KBM-7 (cell line): ENCODE data around the gene FAM228B.
"Not testable (repeated sequence)": the region's sequence is repeated elsewhere in the genome, so short reads cannot be mapped to it uniquely, and the experiment has no call there.

Source experiments
- DNase-seq: peaks from one replicate; pipeline ENCODE4 v3.0.0-alpha.2; 2015
- in situ Hi-C: fragments of 300-500 bp; cut with MboI; formaldehyde crosslinking; loops from 2 replicates; pipeline ENCODE4 v1.14.3; 2020; ENCODE audit warnings: low sequenced_read_pairs, low pct_unique_long_range_greater_than_20kb, mixed read lengths

FAM228B gene

GRCh38 chr2:24191156-24191555 is 67.9 kb downstream of the FAM228B start:
- in situ Hi-C loops: no loop called here
- no peak for DNase-seq

- DNase-seq: no peak
- in situ Hi-C loops: no loop called here
Observed at GRCh38 chr2:24191848-24192247, 68.6 kb downstream of the FAM228B start.

DNA sequence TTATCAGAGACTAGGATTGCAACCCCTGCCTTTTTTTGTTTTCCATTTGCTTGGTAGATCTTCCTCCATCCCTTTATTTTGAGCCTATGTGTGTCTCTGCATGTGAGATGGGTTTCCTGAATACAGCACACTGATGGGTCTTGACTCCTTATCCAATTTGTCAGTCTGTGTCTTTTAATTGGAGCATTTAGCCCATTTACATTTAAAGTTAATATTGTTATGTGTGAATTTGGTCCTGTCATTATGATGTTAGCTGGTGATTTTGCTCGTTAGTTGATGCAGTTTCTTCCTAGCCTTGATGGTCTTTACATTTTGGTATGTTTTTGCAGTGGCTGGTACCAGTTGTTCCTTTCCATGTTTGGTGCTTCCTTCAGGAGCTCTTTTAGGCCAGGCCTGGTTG is 73.9 kb downstream of the FAM228B start:
- DNase-seq, in situ Hi-C loops: not testable (repeated sequence)

DNA sequence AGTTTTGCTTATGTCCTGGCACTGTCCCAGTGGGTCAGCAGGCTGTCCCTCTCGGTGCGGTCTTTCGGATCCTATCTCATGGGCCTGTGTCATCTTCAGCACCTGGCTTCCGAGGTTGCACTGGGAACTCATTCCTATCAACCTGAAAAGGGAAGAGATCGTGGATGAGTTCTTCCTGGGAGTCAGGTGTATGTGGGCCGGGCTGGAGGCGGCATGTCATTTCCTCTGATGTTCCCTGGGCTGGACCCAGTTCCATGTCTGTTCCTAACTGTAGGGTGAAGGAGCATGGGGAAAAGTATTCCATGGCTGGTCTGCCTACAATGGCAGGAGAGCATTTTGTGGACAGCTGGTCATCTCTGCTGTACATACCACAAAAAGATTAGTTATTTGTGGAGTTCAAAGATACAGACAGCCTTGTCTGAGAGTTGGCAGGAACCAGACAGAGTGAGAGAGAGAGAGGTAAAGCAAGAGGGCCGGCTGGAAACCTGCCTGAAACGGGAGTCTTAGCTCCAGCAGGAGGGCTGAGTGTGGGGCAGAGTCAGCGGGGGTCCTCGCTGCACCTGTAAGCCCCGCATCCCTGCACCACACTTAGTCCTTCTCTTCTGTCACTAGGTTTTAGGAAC is 76.8 kb downstream of the FAM228B start:
- DNase-seq: no peak
- in situ Hi-C loops: no loop called here

DNA sequence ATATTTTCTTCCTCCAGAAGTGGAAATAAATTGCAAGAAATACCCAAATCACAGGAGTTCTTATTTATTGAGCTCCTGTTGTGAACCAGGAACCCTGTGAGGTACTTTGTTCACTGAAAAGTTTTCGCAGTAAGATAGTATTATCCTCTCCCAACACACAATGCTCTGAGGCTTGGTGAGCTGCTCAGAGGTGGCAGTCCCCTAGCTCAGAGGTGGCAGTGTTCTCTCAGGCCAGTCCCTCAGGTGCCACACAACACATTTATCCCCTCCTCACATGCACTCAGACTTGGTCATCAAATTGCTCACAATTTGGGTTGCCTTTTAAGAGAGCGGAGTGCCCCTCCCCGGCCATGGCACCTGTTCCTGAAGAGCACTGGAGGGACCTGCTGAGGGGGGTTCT is 77.5 kb downstream of the FAM228B start:
- no peak for DNase-seq
- in situ Hi-C loops: no loop called here

- in situ Hi-C loops: no loop called here
- DNase-seq: no peak
Observed at GRCh38 chr2:24203029-24203786, 79.9 kb downstream of the FAM228B start.

DNA sequence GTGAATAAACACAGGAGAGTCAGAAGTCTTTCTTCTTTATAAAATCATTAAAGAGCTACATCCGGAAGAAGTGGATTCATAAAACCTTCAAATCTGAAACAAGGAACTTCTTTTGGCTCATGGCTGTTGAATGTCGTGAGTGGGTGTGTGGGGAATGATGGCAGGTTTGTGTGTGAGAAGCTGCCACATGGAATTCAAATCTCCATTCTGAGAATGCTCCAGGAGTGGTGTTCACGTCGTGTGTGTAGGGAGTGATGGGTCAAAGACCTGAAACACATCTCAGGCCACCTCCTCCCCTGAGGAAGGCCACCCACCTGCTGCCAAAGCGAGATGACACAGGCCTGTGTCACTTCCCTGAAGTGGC is 80.5 kb downstream of the FAM228B start:
- DNase-seq: no peak
- in situ Hi-C loops: no loop called here

DNA sequence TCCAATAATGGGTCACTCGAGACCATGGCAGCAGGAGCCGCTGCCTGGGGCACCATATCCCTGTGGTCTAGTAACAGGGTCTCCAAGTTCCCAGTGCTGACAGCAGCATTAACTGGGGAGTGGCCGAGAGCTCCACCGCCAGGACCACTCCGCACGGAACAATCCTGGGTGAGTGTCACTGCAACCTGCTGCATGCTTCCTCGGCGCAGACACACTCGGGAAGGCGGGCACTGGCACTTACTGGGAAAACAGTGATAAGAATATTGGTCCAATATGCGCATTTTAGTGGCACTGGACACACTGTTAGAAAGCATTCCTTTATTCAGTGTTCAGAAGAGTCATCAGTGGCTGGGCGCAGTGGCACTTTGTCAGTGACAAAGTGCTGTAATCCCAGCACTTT is 81.2 kb downstream of the FAM228B start:
- in situ Hi-C loops: no loop called here

GRCh38 chr2:24205131-24205530 is 81.9 kb downstream of the FAM228B start:
- DNase-seq: no peak
- in situ Hi-C loops: no loop called here

More for the DNA sequence above, 81.2 kb downstream of the FAM228B start:
- DNase-seq: no peak

GRCh38 chr2:24206242-24206641 is 83.0 kb downstream of the FAM228B start:
- in situ Hi-C loops: no loop called here
- no peak for DNase-seq

DNA sequence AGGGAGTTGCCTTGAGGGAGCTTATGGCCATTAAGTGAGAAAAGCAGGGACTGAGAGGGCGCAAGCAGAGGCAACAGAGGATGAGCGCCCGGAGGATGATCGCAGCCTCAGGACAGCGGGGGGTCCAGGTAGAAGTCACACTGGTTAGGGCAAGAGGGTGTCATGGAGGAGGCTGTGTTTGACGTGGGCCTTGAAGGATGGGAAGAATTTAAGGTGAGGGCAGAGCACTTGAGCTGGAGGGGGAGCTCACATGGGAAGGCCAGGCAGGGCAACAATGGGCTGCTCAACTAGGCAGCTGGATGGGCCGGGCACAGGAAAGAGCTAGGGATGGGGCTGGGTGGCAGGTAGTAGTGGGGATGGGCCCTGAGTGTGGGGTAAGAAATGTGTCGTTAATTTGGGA is 83.4 kb downstream of the FAM228B start:
- in situ Hi-C loops: no loop called here
- DNase-seq: no peak

GRCh38 chr2:24207359-24207758 is 84.1 kb downstream of the FAM228B start:
- in situ Hi-C loops: no loop called here
- no peak for DNase-seq

DNA sequence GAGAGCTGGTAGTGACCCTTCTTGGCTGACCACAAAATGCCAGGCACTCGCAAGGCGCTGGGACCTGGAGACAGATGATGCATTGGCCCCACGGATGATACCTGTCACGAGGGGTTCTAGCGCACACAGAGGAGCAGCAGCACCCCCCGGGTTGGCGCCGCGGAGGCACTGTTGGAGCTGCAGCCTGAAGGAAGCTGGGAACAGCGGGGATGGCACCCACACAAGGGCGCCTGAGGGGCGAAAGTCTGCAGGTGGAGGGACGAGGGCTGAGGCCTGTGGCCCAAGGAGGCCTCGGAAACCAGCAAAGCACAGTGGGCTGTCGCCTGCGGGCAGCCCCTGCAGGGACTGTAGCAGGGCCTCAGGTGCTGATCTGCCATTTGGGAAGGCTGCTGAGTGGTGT is 85.2 kb downstream of the FAM228B start:
- no peak for DNase-seq
- in situ Hi-C loops: no loop called here

DNA sequence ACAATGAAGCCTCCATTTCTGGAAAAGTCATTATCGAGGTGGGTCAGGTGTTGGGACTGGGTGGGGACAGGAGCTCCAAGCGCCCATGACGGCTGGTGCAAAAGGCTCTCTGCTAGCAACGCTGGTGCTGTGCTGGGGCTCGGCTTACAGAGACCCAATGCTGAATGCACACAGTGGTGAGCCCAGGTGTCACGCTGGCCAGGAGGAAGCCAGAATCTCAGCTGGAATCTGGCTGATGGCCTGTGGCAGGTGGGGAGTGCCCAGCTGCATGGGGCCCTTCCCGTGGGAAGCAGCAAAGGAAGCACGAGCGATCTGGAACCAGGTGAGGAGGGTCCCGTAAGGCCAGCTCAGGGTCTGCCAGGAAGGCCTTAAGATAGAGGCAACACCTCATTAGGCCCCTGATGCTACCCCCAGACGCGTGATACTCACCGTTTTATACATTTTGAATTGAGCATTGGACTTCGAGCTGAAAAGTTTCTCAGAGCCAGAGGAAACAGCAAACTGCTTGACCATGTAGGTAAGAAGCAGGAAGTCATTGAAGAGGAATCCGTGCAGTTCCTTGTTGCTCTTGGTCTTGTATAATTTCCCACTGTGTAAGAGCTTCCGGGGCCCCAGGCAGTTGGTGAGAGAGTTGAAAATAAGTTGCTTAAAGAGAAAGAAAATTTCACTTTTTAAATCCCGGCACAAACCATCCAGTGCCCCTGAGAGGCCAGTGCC is 86.3 kb downstream of the FAM228B start:
- no peak for DNase-seq
- in situ Hi-C loops: no loop called here

GRCh38 chr2:24210106-24210455 is 86.8 kb downstream of the FAM228B start:
- no peak for DNase-seq
- in situ Hi-C loops: no loop called here

- in situ Hi-C loops: no loop called here
- DNase-seq: no peak
Observed at GRCh38 chr2:24210723-24211122, 87.5 kb downstream of the FAM228B start.

GRCh38 chr2:24211408-24211807 is 88.1 kb downstream of the FAM228B start:
- in situ Hi-C loops: no loop called here
- DNase-seq: no peak

DNA sequence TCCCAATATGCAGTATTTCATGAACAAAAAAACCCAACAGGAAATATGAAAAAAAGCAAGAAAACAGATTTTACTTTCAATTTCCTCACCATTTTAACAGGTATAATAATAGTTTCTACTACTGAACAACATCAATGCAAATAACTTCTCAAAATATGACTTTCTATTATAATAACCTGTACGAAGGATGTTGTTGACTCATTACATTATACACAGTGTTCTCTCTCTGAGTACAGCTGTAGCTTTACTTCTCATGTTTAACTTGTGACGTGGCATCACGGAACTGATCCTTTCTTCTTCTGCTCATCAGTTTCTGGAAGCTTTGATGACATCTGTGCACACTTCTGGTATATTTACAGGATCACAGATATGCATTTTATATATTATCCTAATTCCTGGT is 91.6 kb downstream of the FAM228B start:
- in situ Hi-C loops: no loop called here
- no peak for DNase-seq
